Type B pancreatic cell (in vitro differentiated cells): Measurements from ENCODE around the gene EDIL3. TPM values are rescaled to one million over a fixed set of nuclear protein-coding genes. Genes with fewer than 3 reads are reported as not detected.

ENCODE experiments used
- DNase-seq: peaks from one replicate; pipeline ENCODE4 v3.0.0; 2021; ENCODE audit warnings: mixed read lengths; ENCODE audit not compliant: unreplicated experiment; ENCODE audit errors: extremely low spot score
- H3K27ac Mint-ChIP-seq: 2 replicates; pipeline ENCODE4 v1.8.0; 2021; ENCODE audit warnings: mild to moderate bottlenecking, mixed read lengths
- H3K27me3 Mint-ChIP-seq: 2 replicates; pipeline ENCODE4 v1.8.0; 2021; ENCODE audit warnings: mixed read lengths
- H3K36me3 Mint-ChIP-seq: 2 replicates; pipeline ENCODE4 v1.8.0; 2021; ENCODE audit warnings: mixed read lengths
- H3K4me1 Mint-ChIP-seq: one replicate; pipeline ENCODE4 v1.8.0; 2021; ENCODE audit warnings: mixed read lengths; ENCODE audit not compliant: unreplicated experiment
- H3K4me3 Mint-ChIP-seq: 2 replicates; pipeline ENCODE4 v1.8.0; 2021; ENCODE audit warnings: mild to moderate bottlenecking, mixed read lengths
- H3K9me3 Mint-ChIP-seq: 2 replicates; pipeline ENCODE4 v1.8.0; 2021; ENCODE audit warnings: mixed read lengths
- CTCF ChIP-seq: fragments of 200-600 bp; sonication (generic); conservative IDR thresholded peaks from 2 replicates; pipeline ENCODE4 v1.5.0; 2021; ENCODE audit warnings: antibody characterized with exemption, mild to moderate bottlenecking
- total RNA-seq: library from RNA; stranded (reverse); gene quantifications from 2 replicates; pipeline ENCODE4 v1.2.1, GENCODE V29; 2021; ENCODE audit warnings: low replicate concordance

Gene EDIL3
- total RNA-seq, 1 donor from 2014 or later = 19.1 TPM

- no peak for TF ChIP-seq CTCF
- DNase-seq = no peak
- H3K4me3 Mint-ChIP-seq = no peak overlapping the region
- no peaks in the 10 kb centered on the region for H3K4me1 Mint-ChIP-seq
- H3K27me3 Mint-ChIP-seq = no peaks in the 10 kb centered on the region
- H3K36me3 Mint-ChIP-seq = no peaks in the 10 kb centered on the region
- no peak overlapping the region for H3K27ac Mint-ChIP-seq
- no peaks in the 10 kb centered on the region for H3K9me3 Mint-ChIP-seq
These were observed 325.0 kb downstream of the EDIL3 start for GRCh38 chr5:84059672-84060071.

GRCh38 chr5:84058561-84058960 is 326.1 kb downstream of the EDIL3 start:
- no peak for TF ChIP-seq CTCF
- H3K4me3 Mint-ChIP-seq = no peak overlapping the region
- DNase-seq = no peak
- H3K4me1 Mint-ChIP-seq = no peaks in the 10 kb centered on the region
- no peaks in the 10 kb centered on the region for H3K27me3 Mint-ChIP-seq
- no peak overlapping the region for H3K27ac Mint-ChIP-seq
- H3K9me3 Mint-ChIP-seq = no peaks in the 10 kb centered on the region
- H3K36me3 Mint-ChIP-seq = no peaks in the 10 kb centered on the region

- no peak overlapping the region for H3K27ac Mint-ChIP-seq
- H3K4me1 Mint-ChIP-seq = no peaks in the 10 kb centered on the region
- H3K4me3 Mint-ChIP-seq = no peak overlapping the region
- H3K9me3 Mint-ChIP-seq = no peaks in the 10 kb centered on the region
- no peak for TF ChIP-seq CTCF
- no peaks in the 10 kb centered on the region for H3K36me3 Mint-ChIP-seq
- no peaks in the 10 kb centered on the region for H3K27me3 Mint-ChIP-seq
- no peak for DNase-seq
These were observed 327.5 kb downstream of the EDIL3 start for GRCh38 chr5:84057211-84057610.

- H3K36me3 Mint-ChIP-seq = no peaks in the 10 kb centered on the region
- no peaks in the 10 kb centered on the region for H3K27me3 Mint-ChIP-seq
- H3K27ac Mint-ChIP-seq = no peak overlapping the region
- TF ChIP-seq CTCF = no peak
- no peak overlapping the region for H3K4me3 Mint-ChIP-seq
- H3K4me1 Mint-ChIP-seq = no peaks in the 10 kb centered on the region
- no peak for DNase-seq
- no peaks in the 10 kb centered on the region for H3K9me3 Mint-ChIP-seq
These were observed 338.7 kb downstream of the EDIL3 start for GRCh38 chr5:84045964-84046363.

- no peaks in the 10 kb centered on the region for H3K9me3 Mint-ChIP-seq
- no peak overlapping the region for H3K27ac Mint-ChIP-seq
- no peaks in the 10 kb centered on the region for H3K27me3 Mint-ChIP-seq
These were observed 347.8 kb downstream of the EDIL3 start for GRCh38 chr5:84036842-84037241.

More at GRCh38 chr5:84036842-84037241, 347.8 kb downstream of the EDIL3 start:
- Mint-ChIP-seq H3K4me3 (no peak overlapping the region), H3K4me1 (no peaks in the 10 kb centered on the region), H3K36me3 (no peaks in the 10 kb centered on the region)
- no peak for TF ChIP-seq CTCF
- DNase-seq = no peak
